IMR-90 (cell line): Measurements from ENCODE around the gene TNK2. TPM values are rescaled to one million over a fixed set of nuclear protein-coding genes. Genes with fewer than 3 reads are reported as not detected.
"Not testable (repeated sequence)": the region's sequence is repeated elsewhere in the genome, so short reads cannot be mapped to it uniquely, and the experiment has no call there.

Source experiments
- ATAC-seq: fragments of 200-7000 bp; cut with Tn5 transposase; 2 replicates; pipeline ENCODE4 v1.9.1; 2020; ENCODE audit warnings: low read depth, mild to moderate bottlenecking, moderate library complexity
- BruUV-seq: library from RNA; stranded (reverse); fragments of 400-500 nt; replicated peaks from 2 replicates; lab custom pipeline; 2021; lab: Mats Ljungman, UMichigan
- CTCF ChIA-PET: fragments of 300-600 bp; formaldehyde crosslinking; extraction: SDS; loops from one replicate; lab custom pipeline; 2021; ENCODE audit warnings: antibody characterized with exemption; lab: Yijun Ruan, JAX
- POLR2A ChIA-PET: fragments of 300-600 bp; sonication (Branson Sonifier 250); formaldehyde crosslinking; loops from one replicate; lab custom pipeline; 2022; ENCODE audit warnings: antibody characterized with exemption; ENCODE audit not compliant: unreplicated experiment; lab: Charles Lee
- DNase-seq: peaks from one replicate; pipeline ENCODE4 v3.0.0; 2013
- H2AFZ ChIP-seq: replicated peaks from 2 replicates; pipeline ENCODE3; 2013; ENCODE audit warnings: low read length, mild to moderate bottlenecking; ENCODE audit not compliant: poor library complexity
- H2AK5ac ChIP-seq: 2 replicates; pipeline ENCODE4 v1.6.1; 2013; ENCODE audit warnings: low read depth, low read length, inconsistent platforms
- H2AK9ac ChIP-seq: replicated peaks from 2 replicates; pipeline ENCODE3; 2013; ENCODE audit warnings: mild to moderate bottlenecking, low read depth, low read length, moderate library complexity; ENCODE audit not compliant: poor library complexity
- H2BK120ac ChIP-seq: 2 replicates; pipeline ENCODE4 v1.6.1; 2013; ENCODE audit warnings: low read depth, low read length, inconsistent platforms
- H2BK15ac ChIP-seq: 3 replicates; pipeline ENCODE4 v1.6.1; 2013; ENCODE audit warnings: low read depth, low read length, inconsistent platforms
- H2BK20ac ChIP-seq: 2 replicates; pipeline ENCODE4 v1.6.1; 2013; ENCODE audit warnings: low read depth, mild to moderate bottlenecking, inconsistent platforms, low read length, moderate library complexity
- H2BK5ac ChIP-seq: 2 replicates; pipeline ENCODE4 v1.6.1; 2013; ENCODE audit warnings: mild to moderate bottlenecking, low read depth, low read length, inconsistent platforms; ENCODE audit not compliant: poor library complexity, severe bottlenecking
- H3K14ac ChIP-seq: replicated peaks from 2 replicates; pipeline ENCODE4 v1.6.1; 2013; ENCODE audit warnings: low read depth, low read length, inconsistent platforms
- H3K18ac ChIP-seq: 2 replicates; pipeline ENCODE4 v1.6.1; 2013; ENCODE audit warnings: low read depth, low read length, control low read depth
- H3K23ac ChIP-seq: 2 replicates; pipeline ENCODE4 v1.6.1; 2013; ENCODE audit warnings: low read depth, low read length, inconsistent platforms
- H3K27ac ChIP-seq: 2 replicates; pipeline ENCODE4 v1.5.1; 2013; ENCODE audit warnings: mild to moderate bottlenecking, control low read depth, low read length; ENCODE audit not compliant: insufficient read depth
- H3K27me3 ChIP-seq: 2 replicates; pipeline ENCODE4 v1.6.1; 2013; ENCODE audit warnings: low read length; ENCODE audit not compliant: control insufficient read depth, insufficient read depth
- H3K36me3 ChIP-seq: 2 replicates; pipeline ENCODE4 v1.6.1; 2013; ENCODE audit warnings: low read length, mixed read lengths; ENCODE audit not compliant: control insufficient read depth, insufficient read depth
- H3K4ac ChIP-seq: 2 replicates; pipeline ENCODE4 v1.6.1; 2013; ENCODE audit warnings: low read depth, low read length, inconsistent platforms
- H3K4me1 ChIP-seq: 2 replicates; pipeline ENCODE4 v1.6.1; 2013; ENCODE audit warnings: low read length, mixed read lengths; ENCODE audit not compliant: control insufficient read depth, insufficient read depth
- H3K4me2 ChIP-seq: 2 replicates; pipeline ENCODE4 v1.6.1; 2013; ENCODE audit warnings: low read depth, mild to moderate bottlenecking, control low read depth, low read length, moderate library complexity
- H3K4me3 ChIP-seq: 2 replicates; pipeline ENCODE4 v1.5.1; 2013; ENCODE audit warnings: low read depth, mild to moderate bottlenecking, control low read depth, low read length, moderate library complexity; ENCODE audit not compliant: insufficient read depth
- H3K56ac ChIP-seq: 2 replicates; pipeline ENCODE4 v1.6.1; 2013; ENCODE audit warnings: low read length, inconsistent platforms; ENCODE audit not compliant: insufficient read depth; ENCODE audit errors: extremely low read depth
- H3K79me1 ChIP-seq, 2 experiments: 2 replicates each; pipeline ENCODE4 v1.6.1; 2013; ENCODE audit warnings: low read length in 2 of 2, inconsistent platforms in 1 of 2, low read depth in 1 of 2
- H3K9ac ChIP-seq: 2 replicates; pipeline ENCODE4 v1.6.1; 2013; ENCODE audit warnings: low read depth, low read length, control low read depth
- H3K9me1 ChIP-seq: 2 replicates; pipeline ENCODE4 v1.6.1; 2013; ENCODE audit warnings: low read length, inconsistent platforms; ENCODE audit not compliant: insufficient read depth
- H3K9me3 ChIP-seq: 2 replicates; pipeline ENCODE4 v1.6.1; 2013; ENCODE audit warnings: low read length; ENCODE audit not compliant: control insufficient read depth, insufficient read depth
- H4K20me1 ChIP-seq: 2 replicates; pipeline ENCODE4 v1.6.1; 2013; ENCODE audit warnings: low read length, inconsistent platforms; ENCODE audit not compliant: insufficient read depth
- H4K5ac ChIP-seq: 2 replicates; pipeline ENCODE4 v1.6.1; 2013; ENCODE audit warnings: mild to moderate bottlenecking, low read depth, low read length, control low read depth
- H4K8ac ChIP-seq, 2 experiments: 2 replicates each; pipeline ENCODE4 v1.6.1; 2013; ENCODE audit warnings: low read depth in 2 of 2, low read length in 2 of 2, control low read depth in 1 of 2, inconsistent platforms in 1 of 2
- H4K91ac ChIP-seq: 2 replicates; pipeline ENCODE4 v1.6.1; 2013; ENCODE audit warnings: low read depth, low read length, inconsistent platforms; ENCODE audit not compliant: insufficient read depth
- WGBS, 2 experiments: methylation state at CpG; one replicate each; pipeline versions ENCODE4 v1.1.5 to v1.1.7; 2013; ENCODE audit warnings: missing lambda C conversion rate in 2 of 2; ENCODE audit not compliant: insufficient read length in 1 of 2; ENCODE audit errors: extremely low coverage in 2 of 2; 5-methylcytosine and 5-hydroxymethylcytosine counted together
- dilution Hi-C: fragments of 300-500 bp; cut with HindIII; formaldehyde crosslinking; loops from one replicate; pipeline ENCODE4 v1.14.3; 2018; ENCODE audit warnings: low sequenced_read_pairs; ENCODE audit not compliant: unreplicated experiment
- in situ Hi-C: fragments of 300-500 bp; cut with MboI; formaldehyde crosslinking; loops from 3 replicates; pipeline ENCODE4 v1.14.3; 2019; ENCODE audit warnings: low sequenced_read_pairs, inconsistent platforms, mixed read lengths
- intact Hi-C: fragments of 100-400 bp; cut with micrococcal nuclease; formaldehyde crosslinking; loops from 2 replicates; pipeline ENCODE4 v1.10.0; 2022
- polyA plus RNA-seq, 3 experiments: library from polyadenylated mRNA; depleted of rRNA; stranded (reverse); fragments of >200 nt; gene quantifications; 2 replicates each; pipeline ENCODE4 v1.2.3, GENCODE V29; 2012; ENCODE audit warnings: low replicate concordance in 1 of 3
- total RNA-seq: library from RNA; depleted of rRNA; stranded (reverse); fragments of >200 nt; gene quantifications from 2 replicates; pipeline ENCODE4 v1.2.3, GENCODE V29; 2012

The TNK2 gene
- total and polyA plus RNA-seq, 2 of the 4 experiments (the other 2 are of a cell fraction): 2.2 to 13.8 TPM

GRCh38 chr3:195939526-195940470, 31.4 kb upstream of the TNK2 start:
- CTCF ChIA-PET, H3K14ac ChIP-seq, H3K4me2 ChIP-seq, H3K4me3 ChIP-seq, intact Hi-C loops, BruUV-seq, H2AK9ac ChIP-seq, H4K20me1 ChIP-seq, dilution Hi-C loops, H3K9ac ChIP-seq, H3K79me1 ChIP-seq, H3K4ac ChIP-seq, in situ Hi-C loops, ATAC-seq, H3K36me3 ChIP-seq, H3K4me1 ChIP-seq, DNase-seq, H2AK5ac ChIP-seq, H2BK20ac ChIP-seq, H3K27ac ChIP-seq, H3K9me3 ChIP-seq, H3K18ac ChIP-seq, H4K5ac ChIP-seq, H2AFZ ChIP-seq, H3K23ac ChIP-seq, H3K56ac ChIP-seq, H4K8ac ChIP-seq, H2BK15ac ChIP-seq, H3K27me3 ChIP-seq, H3K9me1 ChIP-seq, H2BK120ac ChIP-seq, H4K91ac ChIP-seq, H2BK5ac ChIP-seq: not testable (repeated sequence)
- 84% methylated on average over 18 of the region's 30 CpGs; no CpG with 5 or more reads in 1 of the 2 experiments for whole genome bisulfite sequencing, 2 experiments
- POLR2A ChIA-PET: interaction anchor here (0.6 to 0.7 kb wide), 2 partner anchors 8 to 754 kb away, joined by 7 to 8 read pairs; no protein-coding TSS in a partner anchor

GRCh38 chr3:195933044-195933430, 24.7 kb upstream of the TNK2 start:
- H3K18ac ChIP-seq, H2AK5ac ChIP-seq, H3K4me3 ChIP-seq, DNase-seq, H3K23ac ChIP-seq, H3K4ac ChIP-seq, H3K79me1 ChIP-seq, H3K9me3 ChIP-seq, H3K14ac ChIP-seq, H2AK9ac ChIP-seq, H2BK5ac ChIP-seq, H3K27me3 ChIP-seq, BruUV-seq, H4K8ac ChIP-seq, in situ Hi-C loops, H2BK20ac ChIP-seq, H3K56ac ChIP-seq, H4K5ac ChIP-seq, intact Hi-C loops, H3K4me1 ChIP-seq, H3K36me3 ChIP-seq, H3K27ac ChIP-seq, H2BK15ac ChIP-seq, dilution Hi-C loops, H2BK120ac ChIP-seq, ATAC-seq, H4K20me1 ChIP-seq, POLR2A ChIA-PET, H3K9me1 ChIP-seq, H2AFZ ChIP-seq, H3K4me2 ChIP-seq, H3K9ac ChIP-seq, H4K91ac ChIP-seq: not testable (repeated sequence)
- CTCF ChIA-PET: interaction anchor here (1.0 kb wide), 1 partner anchor 18 kb away, joined by 3 read pairs; no protein-coding TSS in a partner anchor
- WGBS, 2 experiments: 80% methylated on average over 1 of the region's 6 CpGs; no CpG with 5 or more reads in 1 of the 2 experiments
